GM19239 (cell line): ENCODE data around the gene CKS1B.

Experiments
- DNase-seq: peaks from one replicate; pipeline ENCODE4 v3.0.0; 2011; ENCODE audit warnings: low spot score; ENCODE audit not compliant: insufficient read length
- FAIRE-seq: peaks from 2 replicates; lab custom pipeline; 2011; peaks lifted over from hg19 to GRCh38; lab: Jason Lieb, UNC

CKS1B gene

GRCh38 chr1:155026588-155026987, 52.1 kb downstream of the CKS1B start:
- FAIRE-seq (no peak), DNase-seq (no peak)
